ENCODE data around the gene CAMK1D. TPM values are rescaled to one million over a fixed set of nuclear protein-coding genes. Genes with fewer than 3 reads are reported as not detected.

CAMK1D gene
- total RNA-seq, 1 donor: 11.2 TPM

DNA sequence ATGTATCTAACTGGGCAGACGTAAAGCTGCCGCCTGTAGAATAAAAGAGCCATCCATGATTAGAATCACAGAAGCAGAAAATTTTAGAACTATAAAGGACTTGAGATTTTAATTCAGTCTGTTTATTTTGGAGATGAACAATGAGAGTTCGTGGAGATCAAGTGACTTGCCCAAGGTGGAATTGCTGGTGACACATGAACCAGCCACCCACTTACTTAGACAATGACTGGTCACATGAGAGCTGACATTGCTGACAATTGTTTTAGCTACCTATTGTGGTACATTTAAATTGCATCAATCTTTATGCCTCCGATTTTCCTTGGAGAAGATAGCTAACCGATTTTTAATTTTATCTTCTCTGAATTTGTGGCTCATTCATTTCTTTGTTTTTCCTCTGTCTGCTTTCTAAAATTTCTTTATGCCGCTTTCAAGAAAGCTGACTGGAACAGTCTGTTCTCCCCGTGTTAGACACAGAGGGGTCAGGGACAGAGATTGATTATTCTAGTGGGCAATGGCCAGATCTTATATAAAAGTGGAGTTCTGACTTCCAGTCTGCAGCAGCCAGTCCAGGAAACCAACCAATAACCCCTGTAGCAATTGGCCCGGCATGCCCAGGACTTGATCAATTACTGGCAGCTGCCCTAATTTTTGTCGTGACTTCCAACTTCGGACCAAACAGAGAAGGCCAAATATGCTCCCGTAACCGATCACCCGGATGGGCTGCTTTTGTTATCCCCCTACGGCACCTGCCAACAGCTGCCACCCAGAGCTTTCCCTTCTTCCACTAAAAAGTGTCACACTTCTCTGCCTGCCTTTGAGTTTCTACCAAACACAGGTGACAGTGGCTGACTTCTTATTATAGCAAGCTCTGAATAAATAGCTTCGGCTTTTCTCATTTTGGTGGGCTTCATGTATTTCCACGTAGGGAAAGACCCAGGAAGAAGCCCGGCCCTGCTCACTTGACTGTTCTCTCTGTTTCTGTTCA, 241.6 kb downstream of the CAMK1D start:
- Histone ChIP-seq H3K9me3 (ENCODE audit: low read depth, low read length) (no peaks in the 10 kb centered on the region), H3K79me2 (ENCODE audit: insufficient read depth, low read length) (no peaks in the 10 kb centered on the region), H3K4me3 (ENCODE audit: insufficient read depth, low read length) (no peak overlapping the region), H3K27me3 (ENCODE audit: insufficient read depth, low read length) (no peaks in the 10 kb centered on the region), H3K4me1 (ENCODE audit: insufficient read depth, low read length) (peaks cover 2% of the 10 kb centered on the region), H3K27ac (ENCODE audit: low read depth, low read length) (no peak overlapping the region), H4K20me1 (ENCODE audit: insufficient read depth, low read length) (no peaks in the 10 kb centered on the region), H3K36me3 (ENCODE audit: insufficient read depth, low read length) (no peaks in the 10 kb centered on the region), H3K4me2 (ENCODE audit: insufficient read depth, low read length) (no peak overlapping the region), H2AFZ (ENCODE audit: low read length) (no peak overlapping the region)
- TF ChIP-seq, protein P1, sequence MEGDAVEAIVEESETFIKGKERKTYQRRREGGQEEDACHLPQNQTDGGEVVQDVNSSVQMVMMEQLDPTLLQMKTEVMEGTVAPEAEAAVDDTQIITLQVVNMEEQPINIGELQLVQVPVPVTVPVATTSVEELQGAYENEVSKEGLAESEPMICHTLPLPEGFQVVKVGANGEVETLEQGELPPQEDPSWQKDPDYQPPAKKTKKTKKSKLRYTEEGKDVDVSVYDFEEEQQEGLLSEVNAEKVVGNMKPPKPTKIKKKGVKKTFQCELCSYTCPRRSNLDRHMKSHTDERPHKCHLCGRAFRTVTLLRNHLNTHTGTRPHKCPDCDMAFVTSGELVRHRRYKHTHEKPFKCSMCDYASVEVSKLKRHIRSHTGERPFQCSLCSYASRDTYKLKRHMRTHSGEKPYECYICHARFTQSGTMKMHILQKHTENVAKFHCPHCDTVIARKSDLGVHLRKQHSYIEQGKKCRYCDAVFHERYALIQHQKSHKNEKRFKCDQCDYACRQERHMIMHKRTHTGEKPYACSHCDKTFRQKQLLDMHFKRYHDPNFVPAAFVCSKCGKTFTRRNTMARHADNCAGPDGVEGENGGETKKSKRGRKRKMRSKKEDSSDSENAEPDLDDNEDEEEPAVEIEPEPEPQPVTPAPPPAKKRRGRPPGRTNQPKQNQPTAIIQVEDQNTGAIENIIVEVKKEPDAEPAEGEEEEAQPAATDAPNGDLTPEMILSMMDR (IDR thresholded peaks at IDR 0.05; ENCODE audit: extremely low read depth, low read depth, low read length): no peak
- DNase-seq (ENCODE audit: insufficient read length, low spot score, missing footprints): no peak

GRCh38 chr10:12592967-12593366, 243.6 kb downstream of the CAMK1D start:
- no peaks in the 10 kb centered on the region for H3K36me3 ChIP-seq (ENCODE audit: insufficient read depth, low read length)
- H2AFZ ChIP-seq (ENCODE audit: low read length): no peak overlapping the region
- peaks cover 2% of the 10 kb centered on the region for H3K4me1 ChIP-seq (ENCODE audit: insufficient read depth, low read length)
- no peaks in the 10 kb centered on the region for H3K79me2 ChIP-seq (ENCODE audit: insufficient read depth, low read length)
- H3K27ac ChIP-seq (ENCODE audit: low read depth, low read length): no peak overlapping the region
- H3K9me3 ChIP-seq (ENCODE audit: low read depth, low read length): no peaks in the 10 kb centered on the region
- TF ChIP-seq, protein P1 (IDR thresholded peaks at IDR 0.05; ENCODE audit: extremely low read depth, low read depth, low read length): no peak
- no peaks in the 10 kb centered on the region for H3K27me3 ChIP-seq (ENCODE audit: insufficient read depth, low read length)
- H3K4me3 ChIP-seq (ENCODE audit: insufficient read depth, low read length): no peak overlapping the region
- no peak for DNase-seq (ENCODE audit: insufficient read length, low spot score, missing footprints)
- no peak overlapping the region for H3K4me2 ChIP-seq (ENCODE audit: insufficient read depth, low read length)
- H4K20me1 ChIP-seq (ENCODE audit: insufficient read depth, low read length): no peaks in the 10 kb centered on the region

DNA sequence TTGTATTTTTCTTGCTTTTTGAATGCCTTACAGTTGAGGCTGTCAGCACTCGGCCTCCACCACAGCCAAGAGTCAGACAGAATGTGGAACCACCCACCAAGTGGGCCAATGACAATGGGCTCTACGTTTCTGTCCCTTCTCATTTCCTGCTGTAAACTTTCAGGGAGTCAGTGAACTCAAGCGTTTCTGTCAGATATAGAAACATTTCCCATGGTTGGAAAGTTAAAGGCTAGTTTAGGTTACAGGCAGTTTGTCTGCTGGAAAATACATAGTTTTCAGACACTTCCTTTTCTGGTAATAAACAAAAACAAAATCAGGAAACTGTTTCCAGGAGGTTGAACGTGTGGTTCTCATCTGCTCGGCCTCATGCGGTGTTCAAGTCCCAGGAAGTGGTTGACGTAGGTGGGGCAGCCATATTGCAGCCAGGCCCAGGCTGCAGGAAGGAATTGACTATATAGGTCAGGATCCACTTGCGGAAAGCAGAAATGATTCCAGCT, 245.1 kb downstream of the CAMK1D start:
- TF ChIP-seq, protein P1 (IDR thresholded peaks at IDR 0.05; ENCODE audit: extremely low read depth, low read depth, low read length): no peak
- H3K27ac ChIP-seq (ENCODE audit: low read depth, low read length): no peak overlapping the region
- no peak overlapping the region for H3K4me3 ChIP-seq (ENCODE audit: insufficient read depth, low read length)
- no peaks in the 10 kb centered on the region for H3K27me3 ChIP-seq (ENCODE audit: insufficient read depth, low read length)
- H3K36me3 ChIP-seq (ENCODE audit: insufficient read depth, low read length): no peaks in the 10 kb centered on the region
- H3K4me1 ChIP-seq (ENCODE audit: insufficient read depth, low read length): no peaks in the 10 kb centered on the region
- H3K79me2 ChIP-seq (ENCODE audit: insufficient read depth, low read length): no peaks in the 10 kb centered on the region
- H4K20me1 ChIP-seq (ENCODE audit: insufficient read depth, low read length): no peaks in the 10 kb centered on the region
- H3K4me2 ChIP-seq (ENCODE audit: insufficient read depth, low read length): no peak overlapping the region
- no peak for DNase-seq (ENCODE audit: insufficient read length, low spot score, missing footprints)
- H2AFZ ChIP-seq (ENCODE audit: low read length): no peak overlapping the region
- no peaks in the 10 kb centered on the region for H3K9me3 ChIP-seq (ENCODE audit: low read depth, low read length)

DNA sequence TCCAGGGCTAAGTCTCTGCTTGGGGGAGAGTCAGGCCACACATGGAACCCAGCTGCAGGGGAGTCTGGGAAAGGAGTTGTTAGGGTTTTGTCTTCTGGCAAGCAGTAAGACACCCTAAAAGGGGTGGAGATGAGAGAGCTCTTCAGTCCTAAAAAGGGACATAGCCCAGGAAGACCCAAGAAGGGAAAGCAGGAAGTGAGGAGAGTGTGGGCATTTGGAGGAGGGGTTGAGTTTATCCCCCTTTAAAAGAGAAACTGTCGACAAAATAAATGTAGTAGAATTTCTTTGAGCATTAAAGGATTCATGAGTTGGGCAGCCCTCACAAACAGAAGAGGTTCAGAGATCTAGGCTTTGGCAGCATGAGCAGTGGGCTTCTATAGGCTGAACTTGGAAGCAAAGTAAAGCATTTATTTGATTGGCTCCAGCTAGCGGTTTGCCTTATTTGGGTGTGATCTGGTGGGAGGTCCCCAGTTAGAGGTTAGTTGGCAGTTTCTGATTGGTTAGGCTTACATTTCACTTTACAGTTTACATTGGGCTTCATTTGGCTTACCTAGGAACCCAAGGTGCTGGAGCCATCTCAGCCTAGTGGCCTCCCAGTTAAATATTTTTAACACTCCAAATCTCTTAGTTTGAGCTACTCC, 246.7 kb downstream of the CAMK1D start:
- H2AFZ ChIP-seq (ENCODE audit: low read length): no peak overlapping the region
- no peak overlapping the region for H3K4me2 ChIP-seq (ENCODE audit: insufficient read depth, low read length)
- H3K79me2 ChIP-seq (ENCODE audit: insufficient read depth, low read length): no peaks in the 10 kb centered on the region
- TF ChIP-seq, protein P1 (IDR thresholded peaks at IDR 0.05; ENCODE audit: extremely low read depth, low read depth, low read length): no peak
- no peaks in the 10 kb centered on the region for H3K9me3 ChIP-seq (ENCODE audit: low read depth, low read length)
- no peak for DNase-seq (ENCODE audit: insufficient read length, low spot score, missing footprints)
- no peaks in the 10 kb centered on the region for H3K27me3 ChIP-seq (ENCODE audit: insufficient read depth, low read length)
- no peaks in the 10 kb centered on the region for H4K20me1 ChIP-seq (ENCODE audit: insufficient read depth, low read length)
- no peaks in the 10 kb centered on the region for H3K36me3 ChIP-seq (ENCODE audit: insufficient read depth, low read length)
- H3K27ac ChIP-seq (ENCODE audit: low read depth, low read length): no peak overlapping the region
- no peaks in the 10 kb centered on the region for H3K4me1 ChIP-seq (ENCODE audit: insufficient read depth, low read length)
- no peak overlapping the region for H3K4me3 ChIP-seq (ENCODE audit: insufficient read depth, low read length)

Measured in osteoblast (primary cell).